ENCODE results near the gene SLC24A1. TPM values are rescaled to one million over a fixed set of nuclear protein-coding genes. Genes with fewer than 3 reads are reported as not detected.

Gene SLC24A1
- total and polyA plus RNA-seq, 12 donors, result 3.3 to 15.8 (median 8.9) TPM

DNA sequence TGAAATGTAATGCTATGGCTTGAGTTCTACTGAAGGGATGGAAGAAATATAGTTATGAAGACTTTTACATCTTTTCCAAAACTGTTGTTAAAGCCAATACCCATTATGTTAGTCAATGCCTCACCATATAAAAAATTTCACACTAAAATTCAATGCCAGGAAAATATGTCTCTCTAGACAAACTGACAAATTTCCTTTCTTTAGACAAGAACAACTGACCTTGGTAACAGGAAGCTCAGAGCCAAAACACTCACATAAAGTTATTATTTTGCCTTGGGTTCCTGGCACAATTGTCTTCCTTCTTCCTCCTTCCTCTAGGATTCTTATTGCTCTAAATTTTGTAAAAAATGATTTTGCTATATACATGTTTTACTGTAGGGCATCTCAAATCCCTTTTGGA, 37.5 kb upstream of the SLC24A1 start:
- no peak for TF ChIP-seq CTCF (IDR thresholded peaks at IDR 0.05)
- no peak for TF ChIP-seq POLR2A (IDR thresholded peaks at IDR 0.05)
- H3K36me3 ChIP-seq (replicated peaks in 1 of 2), result peaks cover 0 to 52% of the 10 kb centered on the region in 2 donors

DNA sequence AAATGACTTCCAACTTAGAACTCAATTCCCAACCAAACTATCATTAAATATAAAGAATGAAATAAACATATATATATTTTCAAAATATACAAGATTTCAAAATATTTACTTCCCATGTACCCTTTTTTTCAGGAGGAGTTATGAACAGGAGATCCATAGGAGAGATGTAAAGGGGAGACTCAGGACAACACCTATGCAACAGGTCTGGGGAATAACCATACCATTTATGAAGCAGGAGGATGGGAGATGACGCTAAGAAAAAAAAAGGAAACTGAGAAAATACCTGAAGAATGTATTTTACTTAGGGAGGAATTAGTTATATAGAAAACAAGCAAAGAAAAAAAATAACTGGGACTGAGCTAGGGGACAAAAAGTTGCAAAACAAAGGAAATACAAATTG, 34.6 kb upstream of the SLC24A1 start:
- H3K36me3 ChIP-seq (replicated peaks in 1 of 2), result peaks cover 0 to 60% of the 10 kb centered on the region in 2 donors
- H3K9me3 ChIP-seq (replicated peaks in 1 of 3), result no peaks in the 10 kb centered on the region
- H3K27ac ChIP-seq, result no peak overlapping the region
- no peak for TF ChIP-seq POLR2A (IDR thresholded peaks at IDR 0.05)
- TF ChIP-seq CTCF (IDR thresholded peaks at IDR 0.05), result no peak
- no peak overlapping the region for H3K4me3 ChIP-seq
- H3K4me1 ChIP-seq (replicated peaks in 1 of 2), result peaks cover 0 to 27% of the 10 kb centered on the region in 2 donors
- WGBS, 4 donors, result 89 to 100% (median 95%) methylated on average over 1 of the region's 1 CpG
- intact Hi-C loops (cut with DNase I), result loop anchor here in 1 of 2 donors (10.0 kb wide), 1 partner anchor 182 kb away; no protein-coding TSS in a partner anchor
- DNase-seq, result no peak
- no peaks in the 10 kb centered on the region for H3K27me3 ChIP-seq

More for the DNA sequence above, 37.5 kb upstream of the SLC24A1 start:
- H3K4me3 ChIP-seq, result no peak overlapping the region
- H3K4me1 ChIP-seq (replicated peaks in 1 of 2), result peaks cover 0 to 38% of the 10 kb centered on the region in 2 donors
- no peaks in the 10 kb centered on the region for H3K9me3 ChIP-seq (replicated peaks in 1 of 3)
- no peak for DNase-seq
- H3K27me3 ChIP-seq, result no peaks in the 10 kb centered on the region
- intact Hi-C loops (cut with DNase I), result loop anchor here in 1 of 2 donors (10.0 kb wide), 1 partner anchor 179 kb away; no protein-coding TSS in a partner anchor
- H3K27ac ChIP-seq, result peak overlapping the region in 2 of 5 donors; percentile 40 to 55

GRCh38 chr15:65595960-65596359, 25.8 kb upstream of the SLC24A1 start:
- TF ChIP-seq CTCF (IDR thresholded peaks at IDR 0.05) (peak in 1 of 6 experiments; percentile 10), POLR2A (IDR thresholded peaks at IDR 0.05) (no peak)
- no peak overlapping the region for H3K27ac ChIP-seq
- intact Hi-C loops (cut with DNase I), result no loop called here
- no peak overlapping the region for H3K4me3 ChIP-seq
- DNase-seq, result no peak
- H3K4me1 ChIP-seq (replicated peaks in 1 of 2), result peaks cover 0 to 11% of the 10 kb centered on the region in 2 donors
- no peaks in the 10 kb centered on the region for H3K27me3 ChIP-seq
- peaks cover 0 to 73% of the 10 kb centered on the region in 2 donors for H3K36me3 ChIP-seq (replicated peaks in 1 of 2)
- no peaks in the 10 kb centered on the region for H3K9me3 ChIP-seq (replicated peaks in 1 of 3)
- WGBS, 4 donors, result 76 to 86% (median 81%) methylated on average over 3 of the region's 3 CpGs

DNA sequence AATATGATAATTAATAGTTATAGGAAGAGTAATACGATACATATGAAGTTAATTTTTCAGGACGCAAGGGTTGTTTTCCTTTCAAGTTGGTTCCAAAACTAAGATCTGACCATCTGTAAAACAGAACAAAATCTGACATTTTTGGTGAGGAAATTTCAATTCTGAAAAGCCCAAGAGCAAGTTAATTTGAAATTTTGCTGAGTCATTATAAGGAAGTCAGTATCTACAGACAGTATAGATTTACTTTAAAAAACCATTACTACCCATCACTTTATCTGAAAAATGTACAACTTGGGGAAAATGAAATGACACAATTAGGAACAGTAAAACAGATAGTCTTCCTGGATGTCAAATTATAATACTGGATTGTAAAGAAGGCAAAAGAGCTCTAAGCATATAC, 23.3 kb upstream of the SLC24A1 start:
- Histone ChIP-seq H3K36me3 (replicated peaks in 1 of 2) (peaks cover 0 to 57% of the 10 kb centered on the region in 2 donors), H3K9me3 (replicated peaks in 1 of 3) (no peaks in the 10 kb centered on the region), H3K27me3 (no peaks in the 10 kb centered on the region), H3K4me3 (no peak overlapping the region), H3K4me1 (replicated peaks in 1 of 2) (peaks cover 0 to 11% of the 10 kb centered on the region in 2 donors), H3K27ac (no peak overlapping the region)
- intact Hi-C loops (cut with DNase I), result no loop called here
- 96 to 98% (median 96%) methylated on average over 2 of the region's 2 CpGs for WGBS, 4 donors
- no peak for DNase-seq
- no peak for TF ChIP-seq CTCF (IDR thresholded peaks at IDR 0.05)
- no peak for TF ChIP-seq POLR2A (IDR thresholded peaks at IDR 0.05)

Measured in adrenal gland (tissue), 12 donors.